ENCODE data around the gene SGMS1. TPM values are rescaled to one million over a fixed set of nuclear protein-coding genes. Genes with fewer than 3 reads are reported as not detected.

The SGMS1 gene
- total RNA-seq, 1 donor from 2014 or later: 24.1 TPM

DNA sequence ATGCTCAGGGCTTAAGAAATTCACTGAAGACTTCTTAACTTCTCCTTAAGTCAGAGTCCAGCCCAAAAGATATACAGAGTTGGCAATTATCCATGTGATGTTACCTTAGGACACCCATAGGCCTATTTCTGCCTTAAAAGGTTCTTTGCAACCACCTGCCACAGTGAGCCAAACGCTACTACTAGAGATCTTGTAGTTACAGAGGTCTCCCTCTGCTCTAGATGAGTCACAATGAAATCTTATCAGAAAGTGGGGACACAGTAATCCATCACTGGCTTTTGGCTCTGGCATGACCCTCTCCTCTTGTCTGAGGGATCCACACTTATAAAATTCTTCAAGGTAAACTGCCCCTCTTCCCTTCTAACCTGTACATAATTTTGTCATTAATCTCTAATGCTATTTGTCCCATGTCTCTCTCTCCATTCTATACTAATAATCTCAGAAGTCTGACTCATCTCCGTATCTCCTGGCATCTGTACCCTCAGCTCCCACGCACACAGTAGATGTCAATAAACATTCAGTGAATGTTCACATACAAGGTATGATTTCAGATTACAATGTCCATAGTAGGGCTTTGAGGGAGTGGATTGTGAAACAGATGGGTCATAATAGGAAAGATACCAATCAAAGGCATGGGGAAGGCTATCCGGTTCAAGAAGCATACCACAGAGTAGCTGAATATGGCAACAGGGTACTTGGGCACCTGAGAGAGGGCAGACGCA, 112.1 kb downstream of the SGMS1 start:
- Mint-ChIP-seq H3K4me3 (ENCODE audit: unreplicated experiment) (no peak overlapping the region), H3K36me3 (ENCODE audit: unreplicated experiment) (no peaks in the 10 kb centered on the region), H3K4me1 (ENCODE audit: low read depth, unreplicated experiment) (peaks cover 3% of the 10 kb centered on the region), H3K27ac (ENCODE audit: unreplicated experiment) (no peak overlapping the region), H3K27me3 (ENCODE audit: unreplicated experiment) (no peaks in the 10 kb centered on the region), H3K9me3 (ENCODE audit: unreplicated experiment) (no peaks in the 10 kb centered on the region)
- DNase-seq: no peak
- TF ChIP-seq, protein P1, sequence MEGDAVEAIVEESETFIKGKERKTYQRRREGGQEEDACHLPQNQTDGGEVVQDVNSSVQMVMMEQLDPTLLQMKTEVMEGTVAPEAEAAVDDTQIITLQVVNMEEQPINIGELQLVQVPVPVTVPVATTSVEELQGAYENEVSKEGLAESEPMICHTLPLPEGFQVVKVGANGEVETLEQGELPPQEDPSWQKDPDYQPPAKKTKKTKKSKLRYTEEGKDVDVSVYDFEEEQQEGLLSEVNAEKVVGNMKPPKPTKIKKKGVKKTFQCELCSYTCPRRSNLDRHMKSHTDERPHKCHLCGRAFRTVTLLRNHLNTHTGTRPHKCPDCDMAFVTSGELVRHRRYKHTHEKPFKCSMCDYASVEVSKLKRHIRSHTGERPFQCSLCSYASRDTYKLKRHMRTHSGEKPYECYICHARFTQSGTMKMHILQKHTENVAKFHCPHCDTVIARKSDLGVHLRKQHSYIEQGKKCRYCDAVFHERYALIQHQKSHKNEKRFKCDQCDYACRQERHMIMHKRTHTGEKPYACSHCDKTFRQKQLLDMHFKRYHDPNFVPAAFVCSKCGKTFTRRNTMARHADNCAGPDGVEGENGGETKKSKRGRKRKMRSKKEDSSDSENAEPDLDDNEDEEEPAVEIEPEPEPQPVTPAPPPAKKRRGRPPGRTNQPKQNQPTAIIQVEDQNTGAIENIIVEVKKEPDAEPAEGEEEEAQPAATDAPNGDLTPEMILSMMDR (IDR thresholded peaks at IDR 0.05; ENCODE audit: partially characterized antibody, unreplicated experiment): no peak

- Mint-ChIP-seq H3K27me3 (ENCODE audit: unreplicated experiment) (no peaks in the 10 kb centered on the region), H3K4me3 (ENCODE audit: unreplicated experiment) (no peak overlapping the region), H3K36me3 (ENCODE audit: unreplicated experiment) (no peaks in the 10 kb centered on the region), H3K27ac (ENCODE audit: unreplicated experiment) (no peak overlapping the region), H3K9me3 (ENCODE audit: unreplicated experiment) (no peaks in the 10 kb centered on the region), H3K4me1 (ENCODE audit: low read depth, unreplicated experiment) (peaks cover 3% of the 10 kb centered on the region)
- TF ChIP-seq, protein P1 (IDR thresholded peaks at IDR 0.05; ENCODE audit: partially characterized antibody, unreplicated experiment): no peak
- no peak for DNase-seq
Measured at GRCh38 chr10:50510517-50511473, 113.0 kb downstream of the SGMS1 start.

DNA sequence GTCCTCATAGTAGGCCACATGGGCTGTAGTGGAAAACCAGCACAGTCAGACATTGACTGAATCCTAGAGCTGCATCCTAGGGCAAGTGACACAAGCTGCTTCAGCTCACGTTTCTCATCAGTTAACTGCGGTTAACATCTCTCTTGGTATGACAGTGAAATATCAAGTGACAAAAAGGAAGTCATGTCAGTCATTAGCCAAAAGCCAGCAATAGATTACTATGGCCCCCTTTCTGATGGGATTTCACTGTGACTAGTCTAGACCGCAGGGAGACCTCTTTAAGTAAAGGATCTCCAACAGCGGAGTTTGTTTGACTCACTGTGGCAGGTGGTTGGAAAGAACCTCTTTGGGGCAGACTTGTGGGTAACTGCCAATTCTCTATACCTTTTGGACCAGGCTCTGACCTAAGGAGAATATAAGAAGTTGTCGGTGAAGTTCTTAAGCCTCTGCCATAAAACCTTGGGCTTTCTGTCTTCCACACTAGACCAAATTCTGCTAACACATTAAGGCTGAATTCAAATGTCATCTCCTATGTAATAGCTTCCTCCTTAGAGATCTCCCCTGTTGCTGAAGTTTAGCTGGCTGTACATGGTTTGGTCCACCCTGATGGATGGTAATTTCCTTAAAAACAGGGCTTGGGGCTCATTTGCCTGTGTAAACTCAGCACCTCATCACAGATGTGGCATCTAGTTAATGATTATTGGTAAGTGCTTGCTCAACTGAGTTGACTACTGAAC, 115.3 kb downstream of the SGMS1 start:
- no peak overlapping the region for H3K27ac Mint-ChIP-seq (ENCODE audit: unreplicated experiment)
- no peaks in the 10 kb centered on the region for H3K27me3 Mint-ChIP-seq (ENCODE audit: unreplicated experiment)
- no peaks in the 10 kb centered on the region for H3K9me3 Mint-ChIP-seq (ENCODE audit: unreplicated experiment)
- H3K4me3 Mint-ChIP-seq (ENCODE audit: unreplicated experiment): no peak overlapping the region
- DNase-seq: no peak
- no peaks in the 10 kb centered on the region for H3K36me3 Mint-ChIP-seq (ENCODE audit: unreplicated experiment)
- peaks cover 9% of the 10 kb centered on the region for H3K4me1 Mint-ChIP-seq (ENCODE audit: low read depth, unreplicated experiment)
- TF ChIP-seq, protein P1 (IDR thresholded peaks at IDR 0.05; ENCODE audit: partially characterized antibody, unreplicated experiment): no peak

GRCh38 chr10:50506861-50507573, 116.7 kb downstream of the SGMS1 start:
- no peaks in the 10 kb centered on the region for H3K27me3 Mint-ChIP-seq (ENCODE audit: unreplicated experiment)
- H3K4me3 Mint-ChIP-seq (ENCODE audit: unreplicated experiment): no peak overlapping the region
- H3K4me1 Mint-ChIP-seq (ENCODE audit: low read depth, unreplicated experiment): peaks cover 17% of the 10 kb centered on the region
- peaks cover 3% of the 10 kb centered on the region for H3K9me3 Mint-ChIP-seq (ENCODE audit: unreplicated experiment)
- no peak overlapping the region for H3K27ac Mint-ChIP-seq (ENCODE audit: unreplicated experiment)
- TF ChIP-seq, protein P1 (IDR thresholded peaks at IDR 0.05; ENCODE audit: partially characterized antibody, unreplicated experiment): no peak
- no peak for DNase-seq
- H3K36me3 Mint-ChIP-seq (ENCODE audit: unreplicated experiment): no peaks in the 10 kb centered on the region

Measured in glutamatergic neuron (in vitro differentiated cells).